HEK293 (cell line): ENCODE data around the gene KCTD19.

Experiments
- MZF1 ChIP-seq: fragments of 450-650 bp; formaldehyde crosslinking; IDR thresholded peaks from 2 replicates; pipeline ENCODE4 v1.5.1; 2017; ENCODE audit warnings: missing biosample characterization, missing genetic modification characterization, borderline replicate concordance
- OVOL3 ChIP-seq: fragments of 450-650 bp; formaldehyde crosslinking; IDR thresholded peaks from 2 replicates; pipeline ENCODE4 v1.5.1; 2016; ENCODE audit warnings: missing biosample characterization, missing genetic modification characterization
- RBAK ChIP-seq: fragments of 450-650 bp; formaldehyde crosslinking; IDR thresholded peaks from 2 replicates; pipeline ENCODE4 v1.5.1; 2016; ENCODE audit warnings: missing biosample characterization, missing genetic modification characterization
- ZBTB1 ChIP-seq: fragments of 450-650 bp; formaldehyde crosslinking; IDR thresholded peaks from 2 replicates; pipeline ENCODE4 v1.5.1; 2016; ENCODE audit warnings: missing biosample characterization, missing genetic modification characterization
- ZBTB8A ChIP-seq: fragments of 450-650 bp; formaldehyde crosslinking; IDR thresholded peaks from 2 replicates; pipeline ENCODE4 v1.5.1; 2016; ENCODE audit warnings: missing biosample characterization, missing genetic modification characterization
- ZFP3 ChIP-seq: fragments of 450-650 bp; formaldehyde crosslinking; IDR thresholded peaks from 2 replicates; pipeline ENCODE4 v1.5.1; 2016; ENCODE audit warnings: low read depth, missing biosample characterization, missing genetic modification characterization
- ZNF138 ChIP-seq: fragments of 450-650 bp; formaldehyde crosslinking; IDR thresholded peaks from 2 replicates; pipeline ENCODE4 v1.5.1; 2016; ENCODE audit warnings: missing biosample characterization, missing genetic modification characterization, borderline replicate concordance
- ZNF19 ChIP-seq: fragments of 450-650 bp; formaldehyde crosslinking; IDR thresholded peaks from 2 replicates; pipeline ENCODE4; 2016; ENCODE audit warnings: missing biosample characterization, missing genetic modification characterization, low read depth
- ZNF202 ChIP-seq: fragments of 450-650 bp; formaldehyde crosslinking; IDR thresholded peaks from 2 replicates; pipeline ENCODE4 v1.5.1; 2016; ENCODE audit warnings: missing biosample characterization, missing genetic modification characterization, borderline replicate concordance
- ZNF223 ChIP-seq: fragments of 450-650 bp; formaldehyde crosslinking; IDR thresholded peaks from 2 replicates; pipeline ENCODE4 v1.5.1; 2016; ENCODE audit warnings: missing biosample characterization, missing genetic modification characterization
- ZNF292 ChIP-seq: fragments of 450-650 bp; formaldehyde crosslinking; IDR thresholded peaks from 2 replicates; pipeline ENCODE4 v1.5.1; 2016; ENCODE audit warnings: low read depth, missing biosample characterization, missing genetic modification characterization, borderline replicate concordance
- ZNF394 ChIP-seq: fragments of 450-650 bp; formaldehyde crosslinking; IDR thresholded peaks from 2 replicates; pipeline ENCODE4 v1.5.1; 2016; ENCODE audit warnings: missing biosample characterization, missing genetic modification characterization, mild to moderate bottlenecking, moderate library complexity, borderline replicate concordance
- ZNF426 ChIP-seq: fragments of 450-650 bp; formaldehyde crosslinking; IDR thresholded peaks from 2 replicates; pipeline ENCODE4 v1.5.1; 2017; ENCODE audit warnings: missing biosample characterization, missing genetic modification characterization, mild to moderate bottlenecking, inconsistent platforms, moderate library complexity
- ZNF555 ChIP-seq: fragments of 450-650 bp; formaldehyde crosslinking; conservative IDR thresholded peaks from 2 replicates; pipeline ENCODE4 v1.5.1; 2017; ENCODE audit warnings: missing biosample characterization, mild to moderate bottlenecking, missing genetic modification characterization, inconsistent platforms
- ZNF558 ChIP-seq: fragments of 450-650 bp; formaldehyde crosslinking; IDR thresholded peaks from 2 replicates; pipeline ENCODE4 v1.5.1; 2016; ENCODE audit warnings: missing biosample characterization, missing genetic modification characterization
- ZNF560 ChIP-seq: fragments of 450-650 bp; formaldehyde crosslinking; IDR thresholded peaks from 2 replicates; pipeline ENCODE4 v1.5.1; 2017; ENCODE audit warnings: missing biosample characterization, missing genetic modification characterization, borderline replicate concordance
- ZNF623 ChIP-seq: fragments of 450-650 bp; formaldehyde crosslinking; IDR thresholded peaks from 2 replicates; pipeline ENCODE4 v1.5.1; 2016; ENCODE audit warnings: missing biosample characterization, missing genetic modification characterization
- ZNF654 ChIP-seq: fragments of 450-650 bp; formaldehyde crosslinking; IDR thresholded peaks from 2 replicates; pipeline ENCODE4 v1.5.1; 2016; ENCODE audit warnings: low read depth, missing biosample characterization, missing genetic modification characterization
- ZNF664 ChIP-seq: fragments of 450-650 bp; formaldehyde crosslinking; IDR thresholded peaks from 2 replicates; pipeline ENCODE4 v1.5.1; 2016; ENCODE audit warnings: missing biosample characterization, missing genetic modification characterization
- ZNF791 ChIP-seq: fragments of 450-650 bp; formaldehyde crosslinking; IDR thresholded peaks from 2 replicates; pipeline ENCODE4 v1.5.1; 2016; ENCODE audit warnings: missing biosample characterization, missing genetic modification characterization
- TF ChIP-seq, protein P1 (sequence below): fragments of 450-650 bp; formaldehyde crosslinking; IDR thresholded peaks from 2 replicates; pipeline ENCODE4 v1.5.1; 2016; ENCODE audit warnings: missing biosample characterization, missing genetic modification characterization
- TF ChIP-seq, protein P2 (sequence below): fragments of 450-650 bp; formaldehyde crosslinking; conservative IDR thresholded peaks from 2 replicates; pipeline ENCODE4 v1.5.1; 2016; ENCODE audit warnings: low read depth, missing biosample characterization, missing genetic modification characterization
- TF ChIP-seq, protein P3 (sequence below): fragments of 450-650 bp; formaldehyde crosslinking; conservative IDR thresholded peaks from 2 replicates; pipeline ENCODE4 v1.5.1; 2016; ENCODE audit warnings: low read depth, missing biosample characterization, missing genetic modification characterization

Gene KCTD19

DNA sequence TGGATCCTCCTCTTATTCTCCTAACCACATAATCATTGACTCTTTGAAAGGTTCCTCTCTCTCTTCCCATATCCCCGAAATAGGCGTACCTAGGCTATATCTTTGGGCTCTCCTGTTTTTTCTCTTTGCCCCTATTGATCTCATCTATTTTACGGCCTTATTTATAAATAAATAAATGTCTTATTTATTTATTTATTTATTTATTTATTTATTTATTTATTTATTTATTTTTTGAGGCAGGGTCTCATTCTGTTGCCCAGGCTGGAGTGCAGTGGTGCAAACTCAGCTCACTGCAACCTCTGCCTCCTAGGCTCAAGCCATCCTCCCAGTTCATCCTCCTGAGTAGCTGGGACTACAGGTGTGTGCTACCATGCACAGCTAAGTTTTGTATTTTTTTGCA lies 25.9 kb upstream of the KCTD19 start (continued):
- peak; percentile 84 for TF ChIP-seq ZNF664 (tag by site-specific recombination)
- TF ChIP-seq ZNF654: peak; percentile 40; the same call in 1 of the 2 replicates
- 0 out of 2 replicates have a peak, but pooled peaks have one; percentile 54 for TF ChIP-seq ZNF202
- TF ChIP-seq ZFP3 (tag by site-specific recombination): 0 out of 2 replicates have a peak, but pooled peaks have one; percentile 19
- peak; percentile 53; the same call in 1 of the 2 replicates for TF ChIP-seq MZF1 (tag by site-specific recombination)
- 0 out of 2 replicates have a peak, but pooled peaks have one; percentile 66 for TF ChIP-seq ZNF19 (tag by site-specific recombination)
- TF ChIP-seq ZNF791: peak; percentile 79; the same call in 1 of the 2 replicates
- TF ChIP-seq ZBTB1: 0 out of 2 replicates have a peak, but pooled peaks have one; percentile 31
- TF ChIP-seq ZNF426 (tag by site-specific recombination): peak; percentile 94
- TF ChIP-seq, protein P1, sequence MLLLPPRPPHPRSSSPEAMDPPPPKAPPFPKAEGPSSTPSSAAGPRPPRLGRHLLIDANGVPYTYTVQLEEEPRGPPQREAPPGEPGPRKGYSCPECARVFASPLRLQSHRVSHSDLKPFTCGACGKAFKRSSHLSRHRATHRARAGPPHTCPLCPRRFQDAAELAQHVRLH (tag by site-specific recombination): peak; percentile 70
- TF ChIP-seq OVOL3 (tag by site-specific recombination): peak; percentile 64; the same call in 1 of the 2 replicates
- peak; percentile 73; the same call in 1 of the 2 replicates for TF ChIP-seq ZNF223
- TF ChIP-seq ZNF138 (tag by site-specific recombination): 0 out of 2 replicates have a peak, but pooled peaks have one; percentile 22
- TF ChIP-seq, protein P2, sequence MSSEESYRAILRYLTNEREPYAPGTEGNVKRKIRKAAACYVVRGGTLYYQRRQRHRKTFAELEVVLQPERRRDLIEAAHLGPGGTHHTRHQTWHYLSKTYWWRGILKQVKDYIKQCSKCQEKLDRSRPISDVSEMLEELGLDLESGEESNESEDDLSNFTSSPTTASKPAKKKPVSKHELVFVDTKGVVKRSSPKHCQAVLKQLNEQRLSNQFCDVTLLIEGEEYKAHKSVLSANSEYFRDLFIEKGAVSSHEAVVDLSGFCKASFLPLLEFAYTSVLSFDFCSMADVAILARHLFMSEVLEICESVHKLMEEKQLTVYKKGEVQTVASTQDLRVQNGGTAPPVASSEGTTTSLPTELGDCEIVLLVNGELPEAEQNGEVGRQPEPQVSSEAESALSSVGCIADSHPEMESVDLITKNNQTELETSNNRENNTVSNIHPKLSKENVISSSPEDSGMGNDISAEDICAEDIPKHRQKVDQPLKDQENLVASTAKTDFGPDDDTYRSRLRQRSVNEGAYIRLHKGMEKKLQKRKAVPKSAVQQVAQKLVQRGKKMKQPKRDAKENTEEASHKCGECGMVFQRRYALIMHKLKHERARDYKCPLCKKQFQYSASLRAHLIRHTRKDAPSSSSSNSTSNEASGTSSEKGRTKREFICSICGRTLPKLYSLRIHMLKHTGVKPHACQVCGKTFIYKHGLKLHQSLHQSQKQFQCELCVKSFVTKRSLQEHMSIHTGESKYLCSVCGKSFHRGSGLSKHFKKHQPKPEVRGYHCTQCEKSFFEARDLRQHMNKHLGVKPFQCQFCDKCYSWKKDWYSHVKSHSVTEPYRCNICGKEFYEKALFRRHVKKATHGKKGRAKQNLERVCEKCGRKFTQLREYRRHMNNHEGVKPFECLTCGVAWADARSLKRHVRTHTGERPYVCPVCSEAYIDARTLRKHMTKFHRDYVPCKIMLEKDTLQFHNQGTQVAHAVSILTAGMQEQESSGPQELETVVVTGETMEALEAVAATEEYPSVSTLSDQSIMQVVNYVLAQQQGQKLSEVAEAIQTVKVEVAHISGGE (tag by site-specific recombination): peak; percentile 87
- peak; percentile 97 for TF ChIP-seq ZNF394 (tag by site-specific recombination)
- 0 out of 2 replicates have a peak, but pooled peaks have one; percentile 32 for TF ChIP-seq RBAK (tag by site-specific recombination)
- TF ChIP-seq ZNF555: peak; percentile 94
- TF ChIP-seq ZBTB8A (tag by site-specific recombination): peak; percentile 78
- TF ChIP-seq, protein P3, sequence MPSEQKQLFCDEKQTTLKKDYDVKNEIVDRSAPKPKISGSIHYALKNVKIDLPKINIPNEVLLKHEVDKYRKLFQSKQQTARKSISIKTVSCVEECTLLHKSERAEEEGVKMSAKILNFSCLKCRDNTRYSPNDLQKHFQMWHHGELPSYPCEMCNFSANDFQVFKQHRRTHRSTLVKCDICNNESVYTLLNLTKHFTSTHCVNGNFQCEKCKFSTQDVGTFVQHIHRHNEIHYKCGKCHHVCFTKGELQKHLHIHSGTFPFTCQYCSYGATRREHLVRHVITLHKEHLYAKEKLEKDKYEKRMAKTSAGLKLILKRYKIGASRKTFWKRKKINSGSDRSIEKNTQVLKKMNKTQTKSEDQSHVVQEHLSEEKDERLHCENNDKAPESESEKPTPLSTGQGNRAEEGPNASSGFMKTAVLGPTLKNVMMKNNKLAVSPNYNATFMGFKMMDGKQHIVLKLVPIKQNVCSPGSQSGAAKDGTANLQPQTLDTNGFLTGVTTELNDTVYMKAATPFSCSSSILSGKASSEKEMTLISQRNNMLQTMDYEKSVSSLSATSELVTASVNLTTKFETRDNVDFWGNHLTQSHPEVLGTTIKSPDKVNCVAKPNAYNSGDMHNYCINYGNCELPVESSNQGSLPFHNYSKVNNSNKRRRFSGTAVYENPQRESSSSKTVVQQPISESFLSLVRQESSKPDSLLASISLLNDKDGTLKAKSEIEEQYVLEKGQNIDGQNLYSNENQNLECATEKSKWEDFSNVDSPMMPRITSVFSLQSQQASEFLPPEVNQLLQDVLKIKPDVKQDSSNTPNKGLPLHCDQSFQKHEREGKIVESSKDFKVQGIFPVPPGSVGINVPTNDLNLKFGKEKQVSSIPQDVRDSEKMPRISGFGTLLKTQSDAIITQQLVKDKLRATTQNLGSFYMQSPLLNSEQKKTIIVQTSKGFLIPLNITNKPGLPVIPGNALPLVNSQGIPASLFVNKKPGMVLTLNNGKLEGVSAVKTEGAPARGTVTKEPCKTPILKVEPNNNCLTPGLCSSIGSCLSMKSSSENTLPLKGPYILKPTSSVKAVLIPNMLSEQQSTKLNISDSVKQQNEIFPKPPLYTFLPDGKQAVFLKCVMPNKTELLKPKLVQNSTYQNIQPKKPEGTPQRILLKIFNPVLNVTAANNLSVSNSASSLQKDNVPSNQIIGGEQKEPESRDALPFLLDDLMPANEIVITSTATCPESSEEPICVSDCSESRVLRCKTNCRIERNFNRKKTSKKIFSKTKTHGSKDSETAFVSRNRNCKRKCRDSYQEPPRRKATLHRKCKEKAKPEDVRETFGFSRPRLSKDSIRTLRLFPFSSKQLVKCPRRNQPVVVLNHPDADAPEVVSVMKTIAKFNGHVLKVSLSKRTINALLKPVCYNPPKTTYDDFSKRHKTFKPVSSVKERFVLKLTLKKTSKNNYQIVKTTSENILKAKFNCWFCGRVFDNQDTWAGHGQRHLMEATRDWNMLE: peak; percentile 94
- peak; percentile 85 for TF ChIP-seq ZNF560 (tag by site-specific recombination)
- TF ChIP-seq ZNF623 (tag by site-specific recombination): peak; percentile 84
- peak; percentile 62; the same call in 1 of the 2 replicates for TF ChIP-seq ZNF558 (tag by site-specific recombination)
- TF ChIP-seq ZNF292 (tag by site-specific recombination): peak; percentile 78; the same call in 1 of the 2 replicates
- TF ChIP-seq, all 188 proteins: peak for 32; not testable (repeated sequence) for 156
